Prostate gland (tissue), 2 donors: ENCODE data around the gene ITGB2. TPM values are rescaled to one million over a fixed set of nuclear protein-coding genes. Genes with fewer than 3 reads are reported as not detected.

Experiments used
- DNase-seq: peaks from one replicate; pipeline ENCODE4 v3.0.0-alpha.2; 2019; ENCODE audit warnings: low spot score
- H3K27ac ChIP-seq, 2 donors: fragments of 200-600 bp; sonication (generic); 2 replicates each; pipeline ENCODE4 v1.5.1; 2017 to 2019
- H3K27me3 ChIP-seq: fragments of 200-600 bp; sonication (generic); replicated peaks from 2 replicates; pipeline ENCODE4 v1.5.1; 2019; ENCODE audit not compliant: insufficient read depth
- H3K36me3 ChIP-seq, 2 donors: fragments of 200-600 bp; sonication (generic); 1 replicate in 1 of 2; 2 replicates in 1 of 2; pipeline versions ENCODE4 v1.5.1 to v1.8.1; 2017 to 2019
- H3K4me1 ChIP-seq: fragments of 200-600 bp; sonication (generic); replicated peaks from 2 replicates; pipeline ENCODE4 v1.5.1; 2019
- H3K4me3 ChIP-seq, 2 donors: fragments of 200-600 bp; sonication (generic); 2 replicates each; pipeline ENCODE4 v1.5.1; 2017 to 2019
- H3K9me3 ChIP-seq: fragments of 200-600 bp; sonication (generic); 2 replicates; pipeline ENCODE4 v1.5.1; 2017
- POLR2A ChIP-seq: fragments of 450-650 bp; IDR thresholded peaks from one replicate; pipeline ENCODE4 v1.6.1; 2016; ENCODE audit warnings: antibody characterized with exemption, mild to moderate bottlenecking
- POLR2AphosphoS5 ChIP-seq: sonication (generic); formaldehyde crosslinking; IDR thresholded peaks from one replicate; pipeline ENCODE4 v1.6.1; 2017; ENCODE audit warnings: antibody characterized with exemption
- WGBS: methylation state at CpG from one replicate; pipeline ENCODE4 v1.1.5; 2018; 5-methylcytosine and 5-hydroxymethylcytosine counted together
- intact Hi-C: fragments of 100-400 bp; cut with DNase I; formaldehyde crosslinking; loops from one replicate; pipeline ENCODE4 v1.14.2; 2022
- total RNA-seq, 2 donors: library from RNA; depleted of rRNA; stranded (reverse); fragments of >200 nt; gene quantifications; one replicate each; pipeline ENCODE4 v1.1.0, GENCODE V29; 2016
- TF ChIP-seq, protein P1 (sequence below), 4 experiments: fragments of 200-600 bp in 2 of 4; fragments of 450-650 bp in 2 of 4; sonication (generic) in 2 of 4; IDR thresholded peaks; 1 replicate in 3 of 4; 2 replicates in 1 of 4; pipeline ENCODE4 v1.5.1; 2016 to 2019; ENCODE audit warnings: antibody characterized with exemption in 4 of 4, mild to moderate bottlenecking in 2 of 4, moderate library complexity in 2 of 4

Gene ITGB2
- total RNA-seq, 2 donors from 2014 or later = 23.1 to 56.1 TPM

- H3K9me3 ChIP-seq = no peaks in the 10 kb centered on the region
- peaks cover 6% of the 10 kb centered on the region for H3K4me1 ChIP-seq
- DNase-seq = no peak
- H3K36me3 ChIP-seq = no peaks in the 10 kb centered on the region
- no peak for TF ChIP-seq POLR2AphosphoS5
- no peak for TF ChIP-seq POLR2A
- TF ChIP-seq, protein P1, sequence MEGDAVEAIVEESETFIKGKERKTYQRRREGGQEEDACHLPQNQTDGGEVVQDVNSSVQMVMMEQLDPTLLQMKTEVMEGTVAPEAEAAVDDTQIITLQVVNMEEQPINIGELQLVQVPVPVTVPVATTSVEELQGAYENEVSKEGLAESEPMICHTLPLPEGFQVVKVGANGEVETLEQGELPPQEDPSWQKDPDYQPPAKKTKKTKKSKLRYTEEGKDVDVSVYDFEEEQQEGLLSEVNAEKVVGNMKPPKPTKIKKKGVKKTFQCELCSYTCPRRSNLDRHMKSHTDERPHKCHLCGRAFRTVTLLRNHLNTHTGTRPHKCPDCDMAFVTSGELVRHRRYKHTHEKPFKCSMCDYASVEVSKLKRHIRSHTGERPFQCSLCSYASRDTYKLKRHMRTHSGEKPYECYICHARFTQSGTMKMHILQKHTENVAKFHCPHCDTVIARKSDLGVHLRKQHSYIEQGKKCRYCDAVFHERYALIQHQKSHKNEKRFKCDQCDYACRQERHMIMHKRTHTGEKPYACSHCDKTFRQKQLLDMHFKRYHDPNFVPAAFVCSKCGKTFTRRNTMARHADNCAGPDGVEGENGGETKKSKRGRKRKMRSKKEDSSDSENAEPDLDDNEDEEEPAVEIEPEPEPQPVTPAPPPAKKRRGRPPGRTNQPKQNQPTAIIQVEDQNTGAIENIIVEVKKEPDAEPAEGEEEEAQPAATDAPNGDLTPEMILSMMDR (IDR thresholded peaks at IDR 0.05) = no peak
- intact Hi-C loops = no loop called here
- H3K4me3 ChIP-seq = no peak overlapping the region
- H3K27ac ChIP-seq = no peak overlapping the region
- no peaks in the 10 kb centered on the region for H3K27me3 ChIP-seq
- 89% methylated on average over 12 of the region's 12 CpGs for WGBS
Observed at GRCh38 chr21:44876849-44877575, 43.7 kb downstream of the ITGB2 start.

DNA sequence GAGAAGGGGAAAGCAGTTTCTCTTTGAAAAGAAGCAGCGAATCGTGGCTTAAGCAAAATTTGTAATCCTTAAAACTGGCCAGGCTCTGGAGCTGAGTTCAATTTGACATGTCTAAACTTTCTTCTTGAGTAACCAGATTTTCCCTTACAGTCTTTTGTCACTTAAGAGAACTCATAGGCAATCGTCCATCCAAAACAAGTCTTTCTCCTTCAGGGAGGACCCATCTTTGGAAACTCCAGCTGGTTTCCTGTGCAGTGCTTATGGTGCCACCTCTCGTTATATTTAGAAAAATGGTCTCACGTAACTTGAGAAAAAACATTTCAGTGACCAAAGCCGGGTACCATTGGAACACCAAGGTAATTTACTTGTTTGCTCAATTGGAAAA, 45.4 kb downstream of the ITGB2 start:
- 11% methylated on average over 6 of the region's 6 CpGs for WGBS
- Histone ChIP-seq H3K27ac (peak overlapping the region; percentile 80 to 86), H3K4me1 (peaks cover 20% of the 10 kb centered on the region), H3K36me3 (no peaks in the 10 kb centered on the region), H3K27me3 (no peaks in the 10 kb centered on the region), H3K9me3 (no peaks in the 10 kb centered on the region), H3K4me3 (peak overlapping the region in 1 of 2 donors; percentile 77)
- peak; percentile 40 for DNase-seq
- TF ChIP-seq POLR2A = no peak
- TF ChIP-seq, protein P1 (IDR thresholded peaks at IDR 0.05) = peak in 2 of 4 experiments; percentile 16 to 20
- peak; percentile 54 for TF ChIP-seq POLR2AphosphoS5
- intact Hi-C loops = loop anchor here (2.0 kb wide), 1 partner anchor 75 kb away; the partner anchor contains the start of gene UBE2G2

- TF ChIP-seq, protein P1 (IDR thresholded peaks at IDR 0.05) = no peak
- peak; percentile 30 for TF ChIP-seq POLR2A
- peak; percentile 12 for TF ChIP-seq POLR2AphosphoS5
- Histone ChIP-seq H3K27me3 (no peaks in the 10 kb centered on the region), H3K36me3 (no peaks in the 10 kb centered on the region), H3K4me3 (peak overlapping the region; percentile 77 to 84), H3K27ac (peak overlapping the region; percentile 80 to 86), H3K4me1 (peaks cover 23% of the 10 kb centered on the region), H3K9me3 (no peaks in the 10 kb centered on the region)
- peak; percentile 47 for DNase-seq
- WGBS = 14% methylated on average over 49 of the region's 49 CpGs
- intact Hi-C loops = loop anchor here (2.0 to 5.0 kb wide), 2 partner anchors 57 to 74 kb away; partner anchors contain the start of genes SUMO3 and UBE2G2
Observed at GRCh38 chr21:44874497-44875315, 46.0 kb downstream of the ITGB2 start.

GRCh38 chr21:44874240-44874496, 46.5 kb downstream of the ITGB2 start:
- DNase-seq = no peak
- Histone ChIP-seq H3K27ac (peak overlapping the region; percentile 80 to 86), H3K27me3 (no peaks in the 10 kb centered on the region), H3K36me3 (no peaks in the 10 kb centered on the region), H3K4me1 (peaks cover 23% of the 10 kb centered on the region), H3K4me3 (peak overlapping the region; percentile 77 to 84), H3K9me3 (no peaks in the 10 kb centered on the region)
- TF ChIP-seq POLR2A (no peak), POLR2AphosphoS5 (no peak)
- TF ChIP-seq, protein P1 (IDR thresholded peaks at IDR 0.05) = no peak
- intact Hi-C loops = loop anchor here (2.0 to 5.0 kb wide), 2 partner anchors 57 to 73 kb away; partner anchors contain the start of genes SUMO3 and UBE2G2
- 20% methylated on average over 20 of the region's 20 CpGs for WGBS
